ENCODE measurements around the gene DOP1A. TPM values are rescaled to one million over a fixed set of nuclear protein-coding genes. Genes with fewer than 3 reads are reported as not detected.

DOP1A gene
- total and polyA plus RNA-seq, 2 of the 13 experiments (the other 11 are each of a cell fraction or from before 2014, with no cell fraction given), result 5.2 to 16.7 TPM

GRCh38 chr6:83198486-83199172 lies 131.2 kb downstream of the DOP1A start:
- Histone ChIP-seq H3K79me2 (ENCODE audit: insufficient read depth, low read length) (peaks cover 8% of the 10 kb centered on the region), H3K36me3 (replicated peaks in 1 of 2; ENCODE audit: control insufficient read depth in 1 of 2, insufficient read depth in 2 of 2, low read length in 2 of 2) (peaks cover 2 to 15% of the 10 kb centered on the region in 2 experiments), H3K4me3 (replicated peaks in 1 of 3; ENCODE audit: insufficient read depth in 1 of 3, low read depth in 2 of 3, low read length in 3 of 3) (no peak overlapping the region), H3K9ac (ENCODE audit: insufficient read depth, low read depth, low read length) (no peak overlapping the region), H2AFZ (ENCODE audit: low read length) (no peak overlapping the region), H3K4me1 (ENCODE audit: insufficient read depth, low read length) (peaks cover 17% of the 10 kb centered on the region), H4K20me1 (ENCODE audit: insufficient read depth, low read length) (no peaks in the 10 kb centered on the region), H3K27ac (ENCODE audit: extremely low read length, insufficient read depth, low read length) (no peak overlapping the region), H3K27me3 (ENCODE audit: control insufficient read depth in 1 of 2, insufficient read depth in 2 of 2, low read length in 2 of 2) (no peaks in the 10 kb centered on the region; a peak in 1 of 5 replicates), H3K4me2 (ENCODE audit: low read depth, low read length) (no peak overlapping the region), H3K9me3 (ENCODE audit: low read length) (no peaks in the 10 kb centered on the region)
- BruUV-seq (replicated peaks), result no TSS peak
- 95% methylated on average over 4 of the region's 4 CpGs for WGBS (ENCODE audit: low lambda C conversion rate)
- ChIA-PET CTCF (ENCODE audit: low intra/inter-chr PET ratio, low total read pairs) (no interaction called here), POLR2A (no interaction called here)
- DNase-seq (ENCODE audit: low spot score) (no peak), FAIRE-seq (no peak), ATAC-seq (no peak)
- intact Hi-C loops (cut with micrococcal nuclease; ENCODE audit: unreplicated experiment) (no loop called here), in situ Hi-C loops (cut with HindIII; ENCODE audit: extremely low pct_ligation_motif_present, low pct_unique_long_range_greater_than_20kb) (loop anchor here (25.0 kb wide), 1 partner anchor 961 kb away; the partner anchor contains the start of gene IBTK)
- TF ChIP-seq KDM5B (CRISPR knock-in tag; IDR thresholded peaks at IDR 0.05; ENCODE audit: borderline replicate concordance), result no peak
- no peak for TF ChIP-seq TBP (CRISPR knock-in tag; IDR thresholded peaks at IDR 0.05)
- no peak for TF ChIP-seq PHF21A (CRISPR knock-in tag; IDR thresholded peaks at IDR 0.05)
- TF ChIP-seq NAIF1 (CRISPR knock-in tag; IDR thresholded peaks at IDR 0.05; ENCODE audit: borderline replicate concordance), result no peak
- TF ChIP-seq MEIS2 (CRISPR knock-in tag; IDR thresholded peaks at IDR 0.05), result no peak
- no peak for TF ChIP-seq ZNF232 (CRISPR knock-in tag; IDR thresholded peaks at IDR 0.05; ENCODE audit: borderline replicate concordance)
- no peak for TF ChIP-seq FOSL1 (CRISPR knock-in tag; IDR thresholded peaks at IDR 0.05; ENCODE audit: borderline replicate concordance)
- TF ChIP-seq ZNF614 (CRISPR knock-in tag; IDR thresholded peaks at IDR 0.05; ENCODE audit: borderline replicate concordance), result no peak
- TF ChIP-seq CTCF (CRISPR knock-in tag; IDR thresholded peaks at IDR 0.05), result no peak
- no peak for TF ChIP-seq ZNF446 (CRISPR knock-in tag; IDR thresholded peaks at IDR 0.05)
- TF ChIP-seq BHLHE40 (IDR thresholded peaks at IDR 0.05; ENCODE audit: low read length), result no peak
- TF ChIP-seq ZNF451 (CRISPR knock-in tag; IDR thresholded peaks at IDR 0.05), result no peak
- no peak for TF ChIP-seq ZNF138 (CRISPR knock-in tag; IDR thresholded peaks at IDR 0.05; ENCODE audit: low read depth)
- no peak for TF ChIP-seq ZNF337 (CRISPR knock-in tag; IDR thresholded peaks at IDR 0.05; ENCODE audit: borderline replicate concordance, low read depth)
- no peak for TF ChIP-seq SOX5 (CRISPR knock-in tag; IDR thresholded peaks at IDR 0.05; ENCODE audit: borderline replicate concordance)
